Measurements from ENCODE around the gene PHLPP1.

GRCh38 chr18:62948788-62949187, 233.4 kb downstream of the PHLPP1 start:
- no peak for TF ChIP-seq CSDC2 (CRISPR knock-in tag; IDR thresholded peaks at IDR 0.05)
- TF ChIP-seq ZNF70 (CRISPR knock-in tag; IDR thresholded peaks at IDR 0.05) = no peak
- no peak for TF ChIP-seq TCF4 (CRISPR knock-in tag; IDR thresholded peaks at IDR 0.05; ENCODE audit: borderline replicate concordance)
- TF ChIP-seq ZNF565 (CRISPR knock-in tag; conservative IDR thresholded peaks at IDR 0.05; ENCODE audit: low read depth) = no peak
- TF ChIP-seq RARB (CRISPR knock-in tag; IDR thresholded peaks at IDR 0.05) = no peak
- TF ChIP-seq SNAI2 (CRISPR knock-in tag; IDR thresholded peaks at IDR 0.05) = no peak
- TF ChIP-seq, protein P1, sequence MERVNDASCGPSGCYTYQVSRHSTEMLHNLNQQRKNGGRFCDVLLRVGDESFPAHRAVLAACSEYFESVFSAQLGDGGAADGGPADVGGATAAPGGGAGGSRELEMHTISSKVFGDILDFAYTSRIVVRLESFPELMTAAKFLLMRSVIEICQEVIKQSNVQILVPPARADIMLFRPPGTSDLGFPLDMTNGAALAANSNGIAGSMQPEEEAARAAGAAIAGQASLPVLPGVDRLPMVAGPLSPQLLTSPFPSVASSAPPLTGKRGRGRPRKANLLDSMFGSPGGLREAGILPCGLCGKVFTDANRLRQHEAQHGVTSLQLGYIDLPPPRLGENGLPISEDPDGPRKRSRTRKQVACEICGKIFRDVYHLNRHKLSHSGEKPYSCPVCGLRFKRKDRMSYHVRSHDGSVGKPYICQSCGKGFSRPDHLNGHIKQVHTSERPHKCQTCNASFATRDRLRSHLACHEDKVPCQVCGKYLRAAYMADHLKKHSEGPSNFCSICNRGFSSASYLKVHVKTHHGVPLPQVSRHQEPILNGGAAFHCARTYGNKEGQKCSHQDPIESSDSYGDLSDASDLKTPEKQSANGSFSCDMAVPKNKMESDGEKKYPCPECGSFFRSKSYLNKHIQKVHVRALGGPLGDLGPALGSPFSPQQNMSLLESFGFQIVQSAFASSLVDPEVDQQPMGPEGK (CRISPR knock-in tag; IDR thresholded peaks at IDR 0.05; ENCODE audit: borderline replicate concordance) = no peak

Data from SK-N-SH treated with all-trans-retinoic acid at 6 μM for 48 hours (cell line).